GM10847 (cell line): ENCODE measurements around the gene TET3.

Source experiments
- POLR2A ChIP-seq: IDR thresholded peaks from 2 replicates; pipeline ENCODE4 v1.6.1; 2011; ENCODE audit not compliant: insufficient read length; ENCODE audit errors: extremely low read depth

TET3 gene

DNA sequence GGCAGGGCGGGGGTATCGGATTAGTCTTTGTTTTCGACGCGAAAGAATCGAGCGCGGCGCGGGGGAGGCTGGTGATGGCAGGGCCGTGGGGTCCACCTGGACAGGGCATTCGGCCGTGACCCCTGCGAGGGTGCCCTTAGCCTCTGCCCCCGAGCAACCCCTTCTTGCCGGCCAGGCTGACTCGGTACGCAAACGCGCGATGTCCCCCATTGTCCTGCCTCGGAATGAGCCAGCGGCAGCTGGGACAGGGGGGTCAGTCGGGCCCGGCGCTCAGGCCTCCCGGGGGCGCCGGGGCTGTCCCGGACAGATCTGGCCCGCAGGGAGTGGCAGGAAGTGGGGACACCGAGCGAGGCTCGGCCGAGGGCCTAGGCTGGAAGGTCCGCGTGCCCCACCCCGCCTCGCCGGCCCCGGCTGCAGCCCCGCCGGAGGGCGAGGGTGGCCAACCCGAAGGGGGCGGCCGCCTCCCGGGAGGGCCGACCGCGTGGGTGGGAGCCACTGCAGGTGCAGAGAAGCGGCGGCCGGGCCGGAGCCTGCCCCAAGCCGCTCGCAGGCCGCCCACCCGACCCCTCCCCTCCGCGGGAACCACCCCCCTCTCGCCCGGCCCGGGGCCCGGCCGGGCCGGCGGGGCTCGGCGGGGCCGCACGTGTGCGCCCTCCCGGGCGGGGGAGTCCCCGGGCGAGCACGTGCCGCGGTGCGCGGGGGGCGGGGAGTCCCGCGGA, at the start of gene TET3:
TSS of gene TET3 (plus strand) at position 708 of the 719 bp plus-strand sequence. CDS start 1,494 bp downstream, outside the sequence.
- TF ChIP-seq POLR2A = no peak

DNA sequence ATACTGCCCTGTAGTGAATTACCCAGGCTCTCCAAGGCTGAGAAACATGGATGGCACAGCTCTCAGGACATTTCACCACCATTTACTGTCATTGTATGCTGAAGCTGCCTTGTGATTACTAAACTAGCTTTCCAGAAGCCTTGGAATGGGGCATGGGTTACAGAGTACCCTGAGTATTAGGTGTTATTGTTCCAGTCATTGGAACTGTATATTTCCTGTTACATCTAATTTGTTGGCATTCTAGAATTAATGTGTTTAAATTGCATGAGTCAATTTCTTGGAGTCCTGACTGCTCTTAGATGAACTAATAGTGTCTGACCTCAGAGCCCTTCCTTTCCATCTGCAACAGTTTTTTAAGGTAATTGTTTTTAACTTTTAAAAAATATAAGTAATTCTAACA, 49.1 kb upstream of the TET3 start:
- TF ChIP-seq POLR2A = no peak

GRCh38 chr2:73937103-73937885, 47.4 kb upstream of the TET3 start:
- no peak for TF ChIP-seq POLR2A

DNA sequence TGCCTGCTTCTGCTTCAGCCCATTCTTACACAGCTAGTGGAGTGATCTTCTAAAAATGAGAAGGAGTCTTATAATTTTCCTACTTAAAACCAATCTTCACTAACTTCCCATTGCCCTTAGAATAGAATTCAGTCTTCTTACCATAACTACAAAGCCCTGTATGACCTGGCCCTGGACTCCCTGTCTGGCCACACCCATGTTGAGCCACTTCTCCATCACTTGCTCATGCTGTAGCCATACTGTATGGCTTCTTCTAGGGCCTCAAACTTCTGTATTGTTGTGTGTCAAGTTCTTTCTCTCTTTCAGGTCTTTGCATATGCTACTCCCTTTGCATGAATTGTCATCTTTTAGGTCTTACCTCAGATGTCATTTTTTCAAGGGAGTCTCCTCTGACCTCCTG, 46.8 kb upstream of the TET3 start:
- TF ChIP-seq POLR2A = no peak

DNA sequence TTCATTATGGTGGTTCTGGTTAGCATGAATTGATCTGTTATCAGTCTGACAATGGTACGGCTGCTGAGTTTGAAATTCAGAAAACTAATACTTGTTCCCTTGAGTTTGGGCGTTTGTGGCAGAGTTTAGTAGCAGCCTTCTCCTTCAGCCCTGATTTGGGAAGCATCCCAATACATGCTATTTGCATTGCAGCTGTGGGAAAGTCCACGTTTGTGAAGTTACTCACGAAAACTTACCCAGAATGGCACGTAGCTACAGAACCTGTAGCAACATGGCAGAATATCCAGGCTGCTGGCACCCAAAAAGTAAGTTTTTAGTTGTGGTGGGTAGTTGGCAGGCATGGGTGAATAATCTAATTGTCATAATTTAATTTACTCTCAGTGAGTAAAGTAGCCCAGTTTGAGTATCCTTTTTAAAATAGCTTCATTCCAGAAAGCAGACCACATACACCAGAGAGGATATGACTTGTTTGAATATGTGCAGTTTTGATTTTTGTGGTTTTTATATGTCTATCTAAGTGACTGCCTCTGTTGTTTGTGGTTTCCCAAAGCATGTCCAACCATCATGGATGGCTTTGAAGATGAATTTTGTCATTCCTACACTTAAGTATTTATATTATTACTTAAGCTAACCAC, 45.9 kb upstream of the TET3 start:
- TF ChIP-seq POLR2A = no peak

DNA sequence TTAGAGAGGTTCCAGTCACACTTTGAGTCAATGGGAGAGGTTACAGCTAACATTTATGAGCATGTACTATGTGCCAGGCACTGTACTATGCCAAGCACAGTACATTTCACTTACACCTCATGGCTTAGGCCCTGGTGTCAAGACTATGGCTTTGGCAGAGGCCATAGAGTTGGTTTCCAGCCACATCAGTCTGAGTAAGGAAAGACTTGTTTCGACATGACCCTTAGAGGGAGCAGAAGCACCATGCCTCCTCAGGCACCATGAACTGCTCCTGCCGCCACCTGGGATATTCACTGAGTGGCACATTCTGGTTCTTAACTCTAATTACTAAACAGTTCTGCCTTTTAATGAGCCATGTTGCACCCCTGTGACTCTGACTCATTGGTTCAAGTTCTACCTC, 45.3 kb upstream of the TET3 start:
- no peak for TF ChIP-seq POLR2A

- TF ChIP-seq POLR2A = no peak
Measured at GRCh38 chr2:73942664-73943063, 42.0 kb upstream of the TET3 start.

- no peak for TF ChIP-seq POLR2A
Measured at GRCh38 chr2:73944714-73945113, 40.0 kb upstream of the TET3 start.

DNA sequence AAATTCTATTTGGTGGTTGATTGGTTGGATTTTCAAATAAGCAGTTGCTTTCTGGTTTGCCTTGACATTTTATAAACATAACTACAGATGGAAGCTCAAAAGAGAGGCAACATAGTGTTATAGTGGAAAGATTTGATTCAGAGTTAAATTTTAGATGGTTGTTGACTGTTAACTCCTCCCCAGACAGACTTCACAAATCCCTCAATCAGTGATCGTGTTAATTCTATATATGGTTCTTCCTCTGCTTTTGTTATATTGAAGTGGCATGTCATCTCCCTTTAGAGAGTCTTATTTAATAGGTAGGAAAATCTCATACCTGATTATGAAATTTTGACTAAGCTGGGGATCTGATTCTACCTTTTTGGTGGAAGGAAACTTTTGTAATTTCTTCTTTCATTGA, 38.5 kb upstream of the TET3 start:
- no peak for TF ChIP-seq POLR2A

DNA sequence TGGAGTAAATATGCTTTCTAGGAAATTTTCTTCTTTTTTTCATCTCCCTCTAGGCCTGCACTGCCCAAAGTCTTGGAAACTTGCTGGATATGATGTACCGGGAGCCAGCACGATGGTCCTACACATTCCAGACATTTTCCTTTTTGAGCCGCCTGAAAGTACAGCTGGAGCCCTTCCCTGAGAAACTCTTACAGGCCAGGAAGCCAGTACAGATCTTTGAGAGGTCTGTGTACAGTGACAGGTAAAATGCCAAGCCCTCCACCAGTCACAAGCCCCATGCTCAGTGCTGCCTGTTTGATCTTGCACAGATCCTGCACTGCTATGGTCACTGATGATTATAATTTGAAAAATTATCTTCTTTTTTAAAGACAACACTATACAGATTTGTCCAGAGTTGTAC, 38.0 kb upstream of the TET3 start:
- TF ChIP-seq POLR2A = no peak

DNA sequence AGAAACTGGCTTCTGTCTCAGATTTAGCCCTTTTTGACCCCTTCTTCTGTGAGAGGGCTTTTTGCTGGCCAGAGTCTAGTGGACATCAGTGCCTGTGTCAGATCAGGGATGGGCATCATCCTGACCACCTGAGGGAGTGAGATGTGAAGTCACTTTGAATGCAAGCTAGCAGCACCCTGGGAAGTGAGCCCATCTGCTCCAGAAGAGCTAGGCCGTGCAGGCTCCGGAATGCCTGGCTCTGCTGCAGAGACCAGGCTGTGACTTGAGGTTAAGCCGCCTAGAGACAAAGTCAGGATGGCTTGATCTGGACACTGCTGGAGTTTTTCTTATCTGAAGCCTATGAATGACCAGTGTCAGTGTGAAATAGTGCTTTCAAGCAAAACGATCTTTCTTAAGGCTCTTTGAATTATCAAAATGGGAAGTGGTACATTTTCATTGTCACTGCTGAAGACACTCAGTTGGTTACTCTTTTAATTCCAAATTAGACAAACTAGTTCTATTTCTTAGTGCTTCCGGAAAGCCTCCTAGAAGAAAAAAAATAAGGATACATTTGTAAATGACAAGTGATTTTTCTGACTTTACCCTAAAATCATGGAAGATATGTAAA, 37.2 kb upstream of the TET3 start:
- TF ChIP-seq POLR2A = no peak

DNA sequence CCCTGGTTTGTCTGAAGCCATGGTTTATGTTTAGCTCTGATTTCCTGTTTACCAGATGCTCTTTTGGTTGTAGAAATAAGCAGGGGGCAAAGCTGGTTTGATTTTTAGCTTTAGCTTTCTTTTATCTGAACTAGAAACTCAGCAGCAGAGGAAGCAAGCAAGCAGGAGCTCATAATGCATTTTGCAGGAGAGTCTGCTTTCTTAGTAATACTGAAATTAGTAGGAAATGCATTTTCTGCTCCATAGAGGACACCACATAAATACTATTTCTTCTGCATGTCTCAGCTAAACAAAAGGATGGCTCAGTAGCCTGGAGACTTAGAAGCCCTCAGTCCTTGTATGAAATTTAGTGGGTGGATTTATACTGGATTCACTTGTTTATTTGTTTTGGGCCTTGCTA, 34.9 kb upstream of the TET3 start:
- TF ChIP-seq POLR2A = no peak

GRCh38 chr2:73952499-73953446, 31.9 kb upstream of the TET3 start:
- TF ChIP-seq POLR2A = no peak

DNA sequence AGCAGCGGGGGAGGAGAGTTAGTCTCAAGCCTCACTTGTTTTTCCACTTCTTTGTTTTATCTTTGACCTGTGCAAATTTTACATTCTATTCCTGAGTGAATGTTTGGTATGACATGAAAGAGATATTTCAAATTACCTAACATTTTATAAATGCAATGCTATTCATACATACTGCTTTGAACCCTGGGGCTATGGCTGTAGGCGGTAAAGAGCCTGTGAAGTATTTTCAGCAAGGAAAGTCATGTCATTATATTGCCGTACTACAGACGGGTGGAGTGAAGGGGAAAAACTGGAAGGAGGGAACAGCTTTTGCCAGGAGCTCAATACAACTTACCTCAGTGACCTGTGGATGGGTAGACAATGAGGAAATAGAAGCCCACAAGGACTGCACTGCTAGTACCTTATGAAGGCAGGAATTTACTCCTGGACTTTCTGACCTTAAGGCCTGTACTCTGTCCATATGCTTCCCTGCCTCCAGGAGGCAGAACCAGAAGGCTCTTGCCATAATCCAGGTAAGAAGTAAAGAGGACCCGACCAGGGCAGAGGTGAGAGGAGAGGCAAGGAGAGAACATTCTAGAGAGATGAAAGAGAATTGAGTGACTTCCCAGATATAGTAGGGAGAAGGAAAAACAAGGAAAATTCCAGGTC, 28.4 kb upstream of the TET3 start:
- no peak for TF ChIP-seq POLR2A

GRCh38 chr2:73961274-73961673, 23.4 kb upstream of the TET3 start:
- no peak for TF ChIP-seq POLR2A
